PC-3 (cell line): ENCODE measurements around the gene TCOF1.

Source experiments
- CTCF ChIP-seq: fragments of 300-600 bp; sonication (generic); conservative IDR thresholded peaks from 2 replicates; pipeline ENCODE4 v1.5.1; 2017; ENCODE audit warnings: antibody characterized with exemption, low read depth, mild to moderate bottlenecking, low read length
- EZH2 ChIP-seq: fragments of 300-600 bp; sonication (generic); IDR thresholded peaks from one replicate; pipeline ENCODE4 v1.6.1; 2017; ENCODE audit warnings: antibody characterized with exemption, mild to moderate bottlenecking, low read length; ENCODE audit not compliant: unreplicated experiment

DNA sequence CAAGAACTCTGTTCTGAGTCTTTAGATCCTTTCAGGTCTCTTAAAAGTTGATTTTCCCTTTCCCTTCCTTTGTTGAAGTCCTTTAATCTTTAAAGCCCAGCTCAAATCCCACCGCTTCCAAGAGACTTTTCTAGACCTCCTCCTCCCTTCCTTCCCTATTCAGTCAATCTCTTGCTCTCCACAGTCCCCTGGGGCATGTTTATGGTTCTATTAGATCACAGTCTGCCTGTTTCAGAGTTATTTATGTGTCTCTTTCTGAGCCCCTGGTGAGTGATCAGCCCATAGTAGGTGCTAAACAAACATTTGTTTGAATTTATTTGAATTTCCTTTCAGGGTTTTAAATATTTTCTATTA lies 47.6 kb upstream of the TCOF1 start:
- no peak for TF ChIP-seq CTCF
- TF ChIP-seq EZH2, result no peak
